Epithelial cell of esophagus (primary cell): ENCODE results near the gene NEDD4L.
A peak's percentile ranks its signal among the peaks of the same experiment; 100 is the strongest.

Source experiments
- DNase-seq: peaks from one replicate; pipeline ENCODE4 v3.0.0; 2010; ENCODE audit warnings: low read depth
- H3K4me3 ChIP-seq: 2 replicates; pipeline ENCODE4 v1.5.1; 2011; ENCODE audit warnings: mild to moderate bottlenecking, low read length, control low read depth
- TF ChIP-seq, protein P1 (sequence below): IDR thresholded peaks from 2 replicates; pipeline ENCODE4 v1.5.1; 2011; ENCODE audit warnings: low read depth, mild to moderate bottlenecking, low read length, control low read depth, inconsistent platforms; ENCODE audit not compliant: insufficient read depth; ENCODE audit errors: missing control alignments

NEDD4L gene

GRCh38 chr18:58091099-58091611 is 47.1 kb downstream of the NEDD4L start:
- peak; percentile 86 for DNase-seq
- TF ChIP-seq, protein P1, sequence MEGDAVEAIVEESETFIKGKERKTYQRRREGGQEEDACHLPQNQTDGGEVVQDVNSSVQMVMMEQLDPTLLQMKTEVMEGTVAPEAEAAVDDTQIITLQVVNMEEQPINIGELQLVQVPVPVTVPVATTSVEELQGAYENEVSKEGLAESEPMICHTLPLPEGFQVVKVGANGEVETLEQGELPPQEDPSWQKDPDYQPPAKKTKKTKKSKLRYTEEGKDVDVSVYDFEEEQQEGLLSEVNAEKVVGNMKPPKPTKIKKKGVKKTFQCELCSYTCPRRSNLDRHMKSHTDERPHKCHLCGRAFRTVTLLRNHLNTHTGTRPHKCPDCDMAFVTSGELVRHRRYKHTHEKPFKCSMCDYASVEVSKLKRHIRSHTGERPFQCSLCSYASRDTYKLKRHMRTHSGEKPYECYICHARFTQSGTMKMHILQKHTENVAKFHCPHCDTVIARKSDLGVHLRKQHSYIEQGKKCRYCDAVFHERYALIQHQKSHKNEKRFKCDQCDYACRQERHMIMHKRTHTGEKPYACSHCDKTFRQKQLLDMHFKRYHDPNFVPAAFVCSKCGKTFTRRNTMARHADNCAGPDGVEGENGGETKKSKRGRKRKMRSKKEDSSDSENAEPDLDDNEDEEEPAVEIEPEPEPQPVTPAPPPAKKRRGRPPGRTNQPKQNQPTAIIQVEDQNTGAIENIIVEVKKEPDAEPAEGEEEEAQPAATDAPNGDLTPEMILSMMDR, result no peak
- no peak overlapping the region for H3K4me3 ChIP-seq

GRCh38 chr18:58093311-58093803 is 49.3 kb downstream of the NEDD4L start:
- no peak overlapping the region for H3K4me3 ChIP-seq
- peak; percentile 33 for DNase-seq
- TF ChIP-seq, protein P1, result no peak

DNA sequence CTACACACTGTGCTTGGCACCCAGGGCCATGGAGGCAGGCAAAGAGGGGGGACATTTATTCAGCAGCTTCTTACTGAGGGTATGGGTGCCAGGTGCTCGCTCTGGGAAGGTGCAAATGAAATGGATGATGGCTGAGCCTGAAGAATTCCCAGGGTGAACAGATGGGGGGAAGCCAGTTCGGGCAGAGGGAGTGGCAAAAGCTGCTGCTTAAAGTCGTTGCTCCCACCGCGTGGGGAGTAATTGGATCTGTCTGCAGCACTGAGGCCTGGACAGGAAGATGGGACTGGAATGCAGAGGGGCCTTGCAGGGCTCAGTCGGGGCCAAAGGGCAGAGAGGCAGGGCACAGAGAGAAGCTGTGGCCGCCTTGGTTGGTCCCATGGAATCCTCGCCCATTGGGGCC is 51.2 kb downstream of the NEDD4L start:
- no peak overlapping the region for H3K4me3 ChIP-seq
- TF ChIP-seq, protein P1, result no peak
- no peak for DNase-seq

DNA sequence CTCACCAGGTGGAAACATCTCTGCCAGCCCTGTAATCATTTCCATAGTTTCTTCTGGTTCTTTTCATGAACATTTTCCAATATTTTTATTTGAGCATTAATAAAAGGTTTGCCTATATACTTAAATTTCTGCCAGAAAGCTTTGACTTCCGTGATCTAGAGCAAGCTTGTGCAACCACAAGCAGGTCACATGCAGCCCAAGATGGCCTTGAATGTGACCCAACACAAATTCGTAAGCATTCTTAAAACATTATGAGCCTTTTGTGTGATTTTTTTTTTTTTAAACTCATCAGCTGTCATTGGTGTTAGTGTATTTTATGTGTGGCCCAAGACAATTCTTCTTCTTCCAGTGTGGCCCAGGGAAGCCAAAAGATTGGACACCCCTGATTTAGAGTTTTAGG is 51.6 kb downstream of the NEDD4L start:
- DNase-seq, result no peak
- TF ChIP-seq, protein P1, result no peak
- no peak overlapping the region for H3K4me3 ChIP-seq

- TF ChIP-seq, protein P1, result no peak
- no peak for DNase-seq
- no peak overlapping the region for H3K4me3 ChIP-seq
These were observed 52.6 kb downstream of the NEDD4L start for GRCh38 chr18:58096658-58097057.

DNA sequence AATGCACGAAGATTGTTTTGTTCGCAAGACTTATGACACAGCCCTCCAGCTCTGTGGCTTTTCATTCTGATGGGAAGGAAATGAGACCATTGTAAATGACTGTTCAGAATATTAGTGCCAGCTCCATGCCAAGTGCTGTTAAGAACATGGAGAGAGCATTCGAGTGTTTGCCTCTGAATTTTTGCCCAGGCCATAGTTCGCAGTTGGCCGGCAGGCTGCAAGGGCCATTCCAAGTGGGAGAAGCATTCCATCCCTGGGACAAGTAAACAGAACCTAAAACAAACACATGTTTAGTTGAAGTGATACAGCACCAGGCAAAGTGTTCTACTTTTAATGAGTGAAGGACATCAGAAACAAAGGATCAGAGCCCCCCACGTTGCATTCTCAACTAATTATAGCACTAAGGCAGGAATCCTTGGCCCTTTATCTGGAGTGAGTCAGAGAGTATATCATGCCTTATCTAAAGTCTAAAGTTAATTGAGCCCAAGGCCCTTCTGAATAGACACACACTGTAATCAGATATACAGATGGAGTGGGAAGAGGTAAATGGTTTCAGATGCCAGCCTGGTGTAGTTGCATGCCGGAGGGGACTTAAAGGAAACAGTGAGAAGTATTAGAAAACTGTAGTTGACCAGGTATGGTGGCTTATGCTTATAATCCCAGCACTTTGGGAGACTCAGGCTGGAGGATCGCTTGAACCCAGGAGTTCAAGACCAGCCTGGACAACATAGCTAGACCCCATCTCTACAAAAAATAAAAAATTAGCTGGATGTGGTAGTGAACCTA is 53.3 kb downstream of the NEDD4L start:
- no peak overlapping the region for H3K4me3 ChIP-seq
- DNase-seq, result no peak
- TF ChIP-seq, protein P1, result no peak

GRCh38 chr18:58097907-58098166 is 53.8 kb downstream of the NEDD4L start:
- no peak for DNase-seq
- no peak overlapping the region for H3K4me3 ChIP-seq
- TF ChIP-seq, protein P1, result no peak
